ENCODE data around the gene MED10.

DNA sequence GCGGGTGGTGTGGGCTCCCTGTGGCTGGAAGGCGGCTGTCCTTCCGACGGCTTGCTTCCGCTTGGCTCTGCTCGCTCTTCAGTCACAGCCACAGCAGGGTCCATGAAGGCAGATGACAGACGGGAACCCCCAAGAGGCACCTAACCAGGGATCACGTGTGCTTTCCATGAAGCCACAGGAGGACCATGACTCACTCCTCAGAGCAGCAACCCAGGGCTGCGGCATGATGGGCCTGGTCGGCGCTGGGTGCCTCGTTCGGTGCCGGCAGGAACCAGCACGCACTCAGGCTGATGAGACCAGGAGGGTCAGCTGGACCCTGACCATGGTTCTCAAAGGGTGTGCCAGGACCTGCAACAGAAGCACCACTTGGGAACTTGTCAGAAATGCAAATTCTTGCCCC, 32.8 kb upstream of the MED10 start:
- no peak for TF ChIP-seq EZH2phosphoT487 (IDR thresholded peaks at IDR 0.05; ENCODE audit: borderline replicate concordance, low read depth)
- no peak for TF ChIP-seq POLR2AphosphoS5 (IDR thresholded peaks at IDR 0.05; ENCODE audit: low read depth, low read length)
- TF ChIP-seq CHD2 (IDR thresholded peaks at IDR 0.05; ENCODE audit: low read length, partially characterized antibody): no peak
- TF ChIP-seq, protein P1, sequence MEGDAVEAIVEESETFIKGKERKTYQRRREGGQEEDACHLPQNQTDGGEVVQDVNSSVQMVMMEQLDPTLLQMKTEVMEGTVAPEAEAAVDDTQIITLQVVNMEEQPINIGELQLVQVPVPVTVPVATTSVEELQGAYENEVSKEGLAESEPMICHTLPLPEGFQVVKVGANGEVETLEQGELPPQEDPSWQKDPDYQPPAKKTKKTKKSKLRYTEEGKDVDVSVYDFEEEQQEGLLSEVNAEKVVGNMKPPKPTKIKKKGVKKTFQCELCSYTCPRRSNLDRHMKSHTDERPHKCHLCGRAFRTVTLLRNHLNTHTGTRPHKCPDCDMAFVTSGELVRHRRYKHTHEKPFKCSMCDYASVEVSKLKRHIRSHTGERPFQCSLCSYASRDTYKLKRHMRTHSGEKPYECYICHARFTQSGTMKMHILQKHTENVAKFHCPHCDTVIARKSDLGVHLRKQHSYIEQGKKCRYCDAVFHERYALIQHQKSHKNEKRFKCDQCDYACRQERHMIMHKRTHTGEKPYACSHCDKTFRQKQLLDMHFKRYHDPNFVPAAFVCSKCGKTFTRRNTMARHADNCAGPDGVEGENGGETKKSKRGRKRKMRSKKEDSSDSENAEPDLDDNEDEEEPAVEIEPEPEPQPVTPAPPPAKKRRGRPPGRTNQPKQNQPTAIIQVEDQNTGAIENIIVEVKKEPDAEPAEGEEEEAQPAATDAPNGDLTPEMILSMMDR (IDR thresholded peaks at IDR 0.05): no peak
- no peak for TF ChIP-seq SIN3A (IDR thresholded peaks at IDR 0.05; ENCODE audit: borderline replicate concordance, low read depth, low read length)
- no peak for TF ChIP-seq RFX5 (IDR thresholded peaks at IDR 0.05; ENCODE audit: low read length)
- no peak for TF ChIP-seq REST (IDR thresholded peaks at IDR 0.05; ENCODE audit: low read depth, low read length)
- no peak for TF ChIP-seq RAD21 (IDR thresholded peaks at IDR 0.05; ENCODE audit: low read length)
- TF ChIP-seq EP300 (IDR thresholded peaks at IDR 0.05; ENCODE audit: borderline replicate concordance in 1 of 2, low read depth in 1 of 2, low read length in 1 of 2): no peak
- no peak for TF ChIP-seq JUND (IDR thresholded peaks at IDR 0.05)

All from SK-N-SH (cell line).